Endothelial cell of umbilical vein (primary cell): ENCODE measurements around the gene CTXND1. TPM values are rescaled to one million over a fixed set of nuclear protein-coding genes. Genes with fewer than 3 reads are reported as not detected.

Source experiments
- BruUV-seq: library from RNA; stranded (reverse); fragments of 400-500 nt; replicated peaks from 2 replicates; lab custom pipeline; 2021; lab: Mats Ljungman, UMichigan
- CTCF ChIA-PET: fragments of 300-600, 350-600 bp; sonication (Branson Sonifier 250); formaldehyde crosslinking; loops from one replicate; lab custom pipeline; 2021; ENCODE audit warnings: antibody characterized with exemption, inconsistent platforms; lab: Charles Lee
- POLR2A ChIA-PET: fragments of 300-600, 350-600 bp; sonication (Branson Sonifier 250); formaldehyde crosslinking; loops from one replicate; lab custom pipeline; 2021; ENCODE audit warnings: antibody characterized with exemption, inconsistent platforms; lab: Charles Lee
- DNase-seq: peaks from one replicate; pipeline ENCODE4 v3.0.0-alpha.2; 2011; ENCODE audit warnings: low read depth, low spot score
- FAIRE-seq: peaks from 2 replicates; lab custom pipeline; 2011; peaks lifted over from hg19 to GRCh38; lab: Jason Lieb, UNC
- H2AFZ ChIP-seq: 2 replicates; pipeline ENCODE4 v1.6.0; 2012; ENCODE audit warnings: low read depth, low read length, control low read depth, inconsistent platforms
- H3K27ac ChIP-seq: 2 replicates; pipeline ENCODE4 v1.5.1; 2011; ENCODE audit warnings: low read depth, mild to moderate bottlenecking, control low read depth, low read length, moderate library complexity; ENCODE audit not compliant: insufficient read depth
- H3K27me3 ChIP-seq, 2 experiments: 2 replicates each; pipeline versions ENCODE4 v1.6.0 to v1.6.1; 2011; ENCODE audit warnings: low read length in 2 of 2, mixed read lengths in 1 of 2; ENCODE audit not compliant: control insufficient read depth in 2 of 2, insufficient read depth in 2 of 2
- H3K36me3 ChIP-seq, 2 experiments: 2 replicates in 1 of 2; 3 replicates in 1 of 2; pipeline ENCODE4 v1.5.1; 2011; ENCODE audit warnings: low read length in 2 of 2, mild to moderate bottlenecking in 1 of 2, moderate library complexity in 1 of 2; ENCODE audit not compliant: control insufficient read depth in 2 of 2, insufficient read depth in 2 of 2; ENCODE audit errors: extremely low read depth in 1 of 2
- H3K4me1 ChIP-seq: 3 replicates; pipeline ENCODE4 v1.5.1; 2011; ENCODE audit warnings: mild to moderate bottlenecking, low read length; ENCODE audit not compliant: control insufficient read depth, insufficient read depth; ENCODE audit errors: extremely low read depth
- H3K4me2 ChIP-seq: 2 replicates; pipeline ENCODE4 v1.6.1; 2011; ENCODE audit warnings: low read length, control low read depth, mixed read lengths; ENCODE audit not compliant: insufficient read depth
- H3K4me3 ChIP-seq, 3 experiments: fragments of 200-600 bp in 1 of 3; sonication (generic), shearing (Covaris generic) in 1 of 3; replicated peaks in 1 of 3; 2 replicates each; pipeline ENCODE4 v1.5.1; 2011 to 2016; ENCODE audit warnings: control low read depth in 3 of 3, low read length in 3 of 3, mild to moderate bottlenecking in 2 of 3, inconsistent platforms in 1 of 3, low read depth in 1 of 3, moderate library complexity in 1 of 3; ENCODE audit not compliant: insufficient read depth in 1 of 3
- H3K79me2 ChIP-seq: 2 replicates; pipeline ENCODE4 v1.6.0; 2012; ENCODE audit warnings: low read length, inconsistent platforms; ENCODE audit not compliant: control insufficient read depth, insufficient read depth
- H3K9ac ChIP-seq: replicated peaks from 2 replicates; pipeline ENCODE3; 2011; ENCODE audit warnings: low read length, control low read depth; ENCODE audit not compliant: insufficient read depth; ENCODE audit errors: extremely low read depth
- H3K9me1 ChIP-seq: replicated peaks from 3 replicates; pipeline ENCODE4 v1.6.0; 2011; ENCODE audit warnings: mild to moderate bottlenecking, low read length; ENCODE audit not compliant: control insufficient read depth, insufficient read depth; ENCODE audit errors: extremely low read depth
- H3K9me3 ChIP-seq: replicated peaks from 2 replicates; pipeline ENCODE4 v1.5.1; 2012; ENCODE audit warnings: low read length, inconsistent platforms; ENCODE audit not compliant: control insufficient read depth, insufficient read depth
- H4K20me1 ChIP-seq: replicated peaks from 2 replicates; pipeline ENCODE3; 2011; ENCODE audit warnings: mild to moderate bottlenecking, low read length; ENCODE audit not compliant: control insufficient read depth, insufficient read depth; ENCODE audit errors: extremely low read depth
- CTCF ChIP-seq, 2 donors: IDR thresholded peaks; 1 replicate in 1 of 2; 2 replicates in 1 of 2; pipeline ENCODE4 v1.5.1; 2011; ENCODE audit warnings: low read length in 2 of 2, mild to moderate bottlenecking in 2 of 2, moderate library complexity in 2 of 2, control low read depth in 1 of 2, inconsistent platforms in 1 of 2, low read depth in 1 of 2; ENCODE audit not compliant: insufficient read depth in 1 of 2; ENCODE audit errors: extremely low read depth in 1 of 2
- EZH2 ChIP-seq: IDR thresholded peaks from 2 replicates; pipeline ENCODE4 v1.6.1; 2012; ENCODE audit warnings: borderline replicate concordance, low read depth, mild to moderate bottlenecking, moderate library complexity, low read length, inconsistent platforms; ENCODE audit not compliant: severe bottlenecking
- FOS ChIP-seq: IDR thresholded peaks from 2 replicates; pipeline ENCODE4 v1.6.1; 2011; ENCODE audit warnings: mild to moderate bottlenecking, low read length, moderate library complexity, borderline replicate concordance; ENCODE audit not compliant: insufficient read depth
- GATA2 ChIP-seq: IDR thresholded peaks from 2 replicates; pipeline ENCODE4 v1.7.0; 2011; ENCODE audit warnings: low read depth, mild to moderate bottlenecking, moderate library complexity, mixed read lengths, low read length; ENCODE audit not compliant: insufficient read length, insufficient read depth
- JUN ChIP-seq: IDR thresholded peaks from 2 replicates; pipeline ENCODE4 v1.6.1; 2011; ENCODE audit warnings: borderline replicate concordance, low read depth; ENCODE audit not compliant: insufficient read length, insufficient read depth
- MAX ChIP-seq: IDR thresholded peaks from 2 replicates; pipeline ENCODE4 v1.6.1; 2011; ENCODE audit not compliant: insufficient read depth, insufficient read length
- MYC ChIP-seq: IDR thresholded peaks from one replicate; pipeline ENCODE4 v1.6.1; 2011; ENCODE audit warnings: mild to moderate bottlenecking, low read depth, low read length
- POLR2A ChIP-seq: IDR thresholded peaks from 2 replicates; pipeline ENCODE4 v1.6.1; 2012; ENCODE audit warnings: low read depth, mild to moderate bottlenecking, control low read depth, low read length
- POLR2AphosphoS5 ChIP-seq: IDR thresholded peaks from 2 replicates; pipeline ENCODE4 v1.6.1; 2012; ENCODE audit warnings: low read depth, mild to moderate bottlenecking, control low read depth, low read length, moderate library complexity; ENCODE audit not compliant: insufficient read depth
- dilution Hi-C: fragments of 300-500 bp; cut with MboI; formaldehyde crosslinking; loops from one replicate; pipeline ENCODE4 v1.15.0; 2019; ENCODE audit warnings: low sequenced_read_pairs; ENCODE audit not compliant: extremely low pct_ligation_motif_present
- intact Hi-C: fragments of 100-400 bp; cut with micrococcal nuclease; formaldehyde crosslinking; loops from one replicate; pipeline ENCODE4 v1.10.0; 2022
- polyA plus RNA-seq, 4 experiments: library from polyadenylated mRNA; depleted of rRNA in 3 of 4; stranded (reverse) in 3 of 4; unstranded in 1 of 4; fragments of >200 nt; gene quantifications; 2 replicates each; pipeline versions ENCODE4 v1.2.1 to v1.2.3, GENCODE V29; 2011 to 2012; ENCODE audit warnings: missing spikeins in 1 of 4
- total RNA-seq: library from RNA; stranded (reverse); gene quantifications from 2 replicates; pipeline ENCODE4 v1.2.3, GENCODE V29; 2021

Gene CTXND1
- total and polyA plus RNA-seq, 2 donors (not counting 3 experiments of a cell fraction or from before 2014, with no cell fraction given), result not detected

GRCh38 chr15:80274996-80275395 lies 23.0 kb upstream of the CTXND1 start:
- FAIRE-seq, result no peak
- Histone ChIP-seq H3K4me2 (no peak overlapping the region), H3K9me1 (no peaks in the 10 kb centered on the region), H2AFZ (no peak overlapping the region), H3K4me3 (no peak overlapping the region), H3K36me3 (no peaks in the 10 kb centered on the region), H3K9me3 (no peaks in the 10 kb centered on the region), H4K20me1 (no peaks in the 10 kb centered on the region), H3K9ac (no peak overlapping the region), H3K4me1 (no peaks in the 10 kb centered on the region), H3K27ac (no peak overlapping the region), H3K79me2 (no peaks in the 10 kb centered on the region), H3K27me3 (no peaks in the 10 kb centered on the region)
- TF ChIP-seq POLR2AphosphoS5 (no peak), POLR2A (no peak), EZH2 (no peak), MAX (no peak), GATA2 (no peak), MYC (no peak), JUN (no peak), CTCF (IDR thresholded peaks at IDR 0.05; ENCODE audit: extremely low read depth in 1 of 2, insufficient read depth in 1 of 2, low read depth in 1 of 2, low read length in 2 of 2) (no peak), FOS (no peak)
- DNase-seq, result no peak
- dilution Hi-C loops (no loop called here), intact Hi-C loops (no loop called here)
- no TSS peak for BruUV-seq
- POLR2A ChIA-PET, result no interaction called here
- CTCF ChIA-PET, result no interaction called here
